ENCODE data around the gene FRMD4A. TPM values are rescaled to one million over a fixed set of nuclear protein-coding genes. Genes with fewer than 3 reads are reported as not detected.

FRMD4A gene
- total and polyA plus RNA-seq, 12 donors: 9.1 to 29.6 (median 14.6) TPM

DNA sequence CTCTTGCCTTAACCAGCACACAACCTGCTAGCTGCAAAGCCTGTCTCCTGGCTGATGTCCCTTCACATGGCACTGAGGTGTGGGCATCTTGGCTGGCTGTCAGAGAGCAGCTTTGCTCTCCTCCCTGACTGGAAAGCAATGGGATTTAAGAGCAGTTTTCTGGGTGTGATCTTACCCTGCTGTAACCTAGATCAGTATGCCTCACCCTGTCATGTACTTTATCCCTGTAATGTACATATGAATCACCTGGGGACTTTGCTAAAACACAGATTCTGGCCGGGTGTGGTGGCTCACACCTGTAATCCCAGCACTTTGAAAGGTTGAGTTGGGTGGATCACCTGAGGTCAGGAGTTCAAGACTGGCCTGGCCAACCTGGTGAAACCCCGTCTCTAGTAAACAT, 209.9 kb downstream of the FRMD4A start:
- TF ChIP-seq, protein P1, sequence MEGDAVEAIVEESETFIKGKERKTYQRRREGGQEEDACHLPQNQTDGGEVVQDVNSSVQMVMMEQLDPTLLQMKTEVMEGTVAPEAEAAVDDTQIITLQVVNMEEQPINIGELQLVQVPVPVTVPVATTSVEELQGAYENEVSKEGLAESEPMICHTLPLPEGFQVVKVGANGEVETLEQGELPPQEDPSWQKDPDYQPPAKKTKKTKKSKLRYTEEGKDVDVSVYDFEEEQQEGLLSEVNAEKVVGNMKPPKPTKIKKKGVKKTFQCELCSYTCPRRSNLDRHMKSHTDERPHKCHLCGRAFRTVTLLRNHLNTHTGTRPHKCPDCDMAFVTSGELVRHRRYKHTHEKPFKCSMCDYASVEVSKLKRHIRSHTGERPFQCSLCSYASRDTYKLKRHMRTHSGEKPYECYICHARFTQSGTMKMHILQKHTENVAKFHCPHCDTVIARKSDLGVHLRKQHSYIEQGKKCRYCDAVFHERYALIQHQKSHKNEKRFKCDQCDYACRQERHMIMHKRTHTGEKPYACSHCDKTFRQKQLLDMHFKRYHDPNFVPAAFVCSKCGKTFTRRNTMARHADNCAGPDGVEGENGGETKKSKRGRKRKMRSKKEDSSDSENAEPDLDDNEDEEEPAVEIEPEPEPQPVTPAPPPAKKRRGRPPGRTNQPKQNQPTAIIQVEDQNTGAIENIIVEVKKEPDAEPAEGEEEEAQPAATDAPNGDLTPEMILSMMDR (IDR thresholded peaks at IDR 0.05): no peak
- no peak for TF ChIP-seq POLR2A (IDR thresholded peaks at IDR 0.05)
- H3K36me3 ChIP-seq (replicated peaks in 1 of 2): no peaks in the 10 kb centered on the region
- intact Hi-C loops (cut with DNase I): no loop called here
- no peak for DNase-seq
- no peaks in the 10 kb centered on the region for H3K4me1 ChIP-seq (replicated peaks in 1 of 2)
- H3K4me3 ChIP-seq: no peak overlapping the region
- 69 to 81% (median 75%) methylated on average over 2 of the region's 2 CpGs for WGBS, 4 donors
- H3K27ac ChIP-seq: no peak overlapping the region
- no peaks in the 10 kb centered on the region for H3K9me3 ChIP-seq (replicated peaks in 1 of 3)
- no peaks in the 10 kb centered on the region for H3K27me3 ChIP-seq

DNA sequence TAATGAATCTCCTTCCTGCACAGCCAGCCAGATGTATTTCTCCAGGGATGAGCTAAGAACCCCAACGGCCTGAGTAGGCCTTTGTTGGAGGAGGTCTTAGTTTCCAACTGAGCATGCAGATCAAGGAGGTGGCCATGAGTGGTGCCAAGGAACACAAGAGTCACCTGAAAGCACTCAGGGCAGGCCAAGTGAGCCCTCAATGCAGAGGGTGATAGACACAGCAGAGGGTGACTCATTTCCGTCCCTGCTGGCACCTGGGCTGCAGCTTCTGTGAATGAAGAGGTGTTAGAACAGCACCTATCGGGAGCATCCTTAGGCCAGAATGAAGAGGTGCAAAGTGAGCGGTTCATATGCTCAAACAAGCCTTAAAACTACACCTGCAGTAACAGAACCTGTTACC, 211.8 kb downstream of the FRMD4A start:
- 81 to 93% (median 88%) methylated on average over 4 of the region's 4 CpGs for WGBS, 4 donors
- Histone ChIP-seq H3K4me1 (replicated peaks in 1 of 2) (no peaks in the 10 kb centered on the region), H3K27ac (no peak overlapping the region), H3K27me3 (no peaks in the 10 kb centered on the region), H3K4me3 (no peak overlapping the region), H3K36me3 (replicated peaks in 1 of 2) (no peaks in the 10 kb centered on the region), H3K9me3 (replicated peaks in 1 of 3) (no peaks in the 10 kb centered on the region)
- intact Hi-C loops (cut with DNase I): no loop called here
- TF ChIP-seq POLR2A (IDR thresholded peaks at IDR 0.05): no peak
- TF ChIP-seq, protein P1 (IDR thresholded peaks at IDR 0.05): no peak
- no peak for DNase-seq

DNA sequence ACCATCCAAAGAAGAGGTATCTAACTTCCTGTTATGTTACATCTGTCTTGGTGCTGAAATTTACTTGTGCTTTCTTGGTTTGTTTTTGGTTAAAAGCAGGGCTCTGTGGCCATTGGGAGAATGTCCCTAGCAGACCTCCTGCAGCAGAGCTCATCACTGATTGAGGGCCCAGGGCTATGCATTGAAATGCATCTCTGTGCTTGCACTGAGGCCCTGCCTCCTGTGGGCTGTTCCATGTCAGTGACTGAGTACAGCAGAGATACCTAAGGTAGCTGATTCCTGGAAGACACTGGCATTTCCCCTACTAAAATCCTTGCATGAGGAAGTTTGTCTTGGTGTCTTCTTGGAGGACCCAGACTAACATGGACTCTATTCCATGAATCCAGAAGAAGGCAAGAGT, 213.9 kb downstream of the FRMD4A start:
- no peaks in the 10 kb centered on the region for H3K36me3 ChIP-seq (replicated peaks in 1 of 2)
- no peak for DNase-seq

DNA sequence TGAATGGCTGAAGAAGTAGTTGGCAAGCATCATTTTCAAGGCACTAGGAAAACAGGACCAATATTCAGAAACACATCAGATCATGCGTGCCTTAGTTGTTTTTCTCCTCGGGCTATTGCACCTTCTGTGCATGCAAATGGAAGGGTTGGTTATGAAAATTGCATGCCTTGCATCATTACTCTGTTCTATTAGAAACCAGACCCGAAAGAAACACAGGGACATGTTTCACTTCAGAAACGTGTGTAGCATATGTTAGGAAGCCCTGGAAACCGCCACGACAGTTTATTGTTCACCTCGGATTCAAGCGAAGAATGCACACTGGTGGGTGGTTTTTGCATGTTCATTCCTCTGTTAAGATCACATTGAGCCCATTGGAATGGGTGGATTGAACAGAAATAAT, 214.7 kb downstream of the FRMD4A start:
- no peak for TF ChIP-seq POLR2A (IDR thresholded peaks at IDR 0.05)
- TF ChIP-seq, protein P1 (IDR thresholded peaks at IDR 0.05): no peak
- no peaks in the 10 kb centered on the region for H3K27me3 ChIP-seq
- 77 to 89% (median 83%) methylated on average over 8 of the region's 8 CpGs for WGBS, 4 donors
- no peaks in the 10 kb centered on the region for H3K4me1 ChIP-seq (replicated peaks in 1 of 2)
- no peak for DNase-seq
- H3K9me3 ChIP-seq (replicated peaks in 1 of 3): no peaks in the 10 kb centered on the region
- H3K27ac ChIP-seq: no peak overlapping the region
- H3K36me3 ChIP-seq (replicated peaks in 1 of 2): no peaks in the 10 kb centered on the region
- H3K4me3 ChIP-seq: no peak overlapping the region
- intact Hi-C loops (cut with DNase I): no loop called here

More for the DNA sequence above, 213.9 kb downstream of the FRMD4A start:
- no peak overlapping the region for H3K4me3 ChIP-seq
- H3K4me1 ChIP-seq (replicated peaks in 1 of 2): no peaks in the 10 kb centered on the region
- intact Hi-C loops (cut with DNase I): no loop called here
- H3K27me3 ChIP-seq: no peaks in the 10 kb centered on the region
- no peak overlapping the region for H3K27ac ChIP-seq
- TF ChIP-seq, protein P1 (IDR thresholded peaks at IDR 0.05): no peak
- no peak for TF ChIP-seq POLR2A (IDR thresholded peaks at IDR 0.05)
- H3K9me3 ChIP-seq (replicated peaks in 1 of 3): no peaks in the 10 kb centered on the region
